Ecto neural progenitor cell (in vitro differentiated cells): ENCODE results near the gene C13orf46.
"Not testable (repeated sequence)": the region's sequence is repeated elsewhere in the genome, so short reads cannot be mapped to it uniquely, and the experiment has no call there.

Experiments
- DNase-seq: peaks from one replicate; pipeline ENCODE4 v3.0.0-alpha.2; 2018; ENCODE audit warnings: low spot score

The C13orf46 gene

DNA sequence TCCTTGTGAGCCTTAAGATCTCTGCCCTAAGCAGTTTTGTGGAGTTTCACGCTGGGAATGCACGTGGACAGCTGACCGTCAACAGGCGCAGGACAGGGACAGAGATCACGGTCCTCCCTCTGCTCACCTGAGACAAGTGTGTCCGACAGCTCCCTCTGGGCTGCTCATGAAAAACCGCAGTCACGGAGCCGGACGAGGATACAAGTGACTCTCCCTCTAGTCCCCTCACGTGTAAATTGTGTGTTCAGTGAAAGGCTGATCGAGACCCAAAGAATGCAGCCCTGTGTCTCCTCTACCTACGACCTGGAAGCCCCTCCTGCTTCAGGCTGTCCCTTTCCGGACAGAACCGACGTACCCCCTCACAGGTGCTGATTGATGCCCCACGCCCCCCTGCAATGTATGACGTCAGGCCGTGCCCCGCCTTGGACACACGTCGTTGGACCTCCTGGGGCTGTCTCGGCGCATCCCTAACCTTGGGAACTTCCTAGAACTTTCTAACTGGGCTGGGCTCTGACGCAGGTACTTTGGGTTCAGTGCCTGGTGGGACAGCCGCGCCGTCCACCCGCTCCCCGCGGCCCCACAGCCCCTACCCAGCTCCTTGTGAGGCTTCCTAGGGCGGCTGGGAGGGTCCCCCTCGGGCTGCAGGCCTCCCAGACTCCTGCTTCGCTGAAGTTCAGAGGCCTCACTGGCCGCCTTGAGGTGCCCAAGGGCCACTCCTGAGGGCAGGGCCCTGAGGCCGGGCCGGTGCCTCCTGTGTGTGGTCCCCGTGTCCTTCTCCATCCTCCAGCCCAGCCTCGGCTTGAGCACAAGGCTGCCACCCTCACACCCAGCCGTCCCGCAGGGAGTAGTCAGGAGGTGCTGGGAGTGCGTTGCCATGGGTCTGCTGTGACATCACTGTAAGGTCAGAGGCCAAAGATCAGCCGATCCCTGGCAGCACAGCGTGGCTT, at the start of gene C13orf46:
TSS of gene C13orf46 (minus strand) at position 859 of the 947 bp plus-strand sequence. CDS start at position 780, 79 bp downstream.
- no peak for DNase-seq

- DNase-seq: no peak
Observed at GRCh38 chr13:114022876-114023275, 49.0 kb upstream of the C13orf46 start.

GRCh38 chr13:114022309-114022669, 48.4 kb upstream of the C13orf46 start:
- DNase-seq: no peak

DNA sequence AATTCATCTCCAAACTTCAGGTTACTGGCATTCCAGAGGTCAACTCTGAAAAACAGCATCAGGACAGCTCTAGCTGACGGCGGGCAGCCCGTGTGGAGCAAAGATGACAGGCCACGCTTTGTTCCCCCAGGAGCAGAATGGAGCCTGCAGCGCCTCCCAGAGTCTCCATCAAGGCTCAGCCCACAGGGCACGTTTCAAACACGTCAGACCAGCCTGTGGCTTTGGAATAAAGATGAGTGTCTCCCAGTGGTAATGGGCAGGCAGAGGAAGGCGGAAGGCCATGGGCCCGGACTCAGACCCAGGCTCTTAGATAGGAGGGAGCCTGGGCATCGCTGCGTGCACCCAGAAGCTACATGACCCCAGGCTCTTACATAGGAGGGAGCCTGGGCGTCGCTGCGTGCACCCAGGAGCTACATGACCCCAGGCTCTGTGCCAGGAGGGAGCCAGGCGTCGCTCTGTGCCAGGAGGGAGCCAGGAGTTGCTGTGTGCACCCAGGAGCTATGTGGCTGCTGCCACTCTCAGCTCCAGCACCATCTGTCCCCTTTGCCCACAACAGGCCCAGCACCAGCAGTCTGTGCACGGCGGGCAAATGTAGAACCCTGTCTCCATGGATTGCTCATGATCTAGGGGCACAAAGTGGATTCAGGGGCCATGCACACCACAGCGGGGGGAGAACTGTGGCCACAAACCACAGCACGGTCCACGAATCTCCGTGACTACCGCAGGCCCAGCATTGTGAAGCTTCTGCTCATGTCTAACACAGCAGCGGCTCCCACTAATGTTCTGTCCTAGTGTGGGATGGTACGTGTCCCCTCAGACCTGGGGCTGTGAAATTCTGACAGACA, 47.8 kb upstream of the C13orf46 start:
- DNase-seq: no peak

- DNase-seq: no peak
Observed at GRCh38 chr13:114020750-114021463, 47.0 kb upstream of the C13orf46 start.

- DNase-seq: not testable (repeated sequence)
Observed at GRCh38 chr13:114020134-114020533, 46.3 kb upstream of the C13orf46 start.

DNA sequence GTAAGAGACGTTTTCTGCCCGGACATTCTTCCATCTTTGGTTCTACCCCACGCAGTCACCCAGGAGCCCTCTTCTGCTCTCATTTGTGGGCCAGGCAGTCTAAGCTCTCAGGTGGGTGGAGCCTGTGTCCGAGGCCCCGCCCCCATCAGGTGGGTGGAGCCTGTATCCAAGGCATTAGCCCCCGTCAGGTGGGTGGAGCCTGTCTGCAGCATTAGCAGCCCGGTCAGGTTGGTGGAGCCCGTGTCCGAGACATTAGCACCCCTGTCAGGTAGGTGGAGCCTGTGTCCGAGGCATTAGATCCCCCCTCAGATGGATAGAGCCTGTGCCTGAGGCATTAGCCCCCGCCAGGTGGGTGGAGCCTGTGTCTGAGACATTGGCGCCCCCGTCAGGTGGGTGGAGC, 45.5 kb upstream of the C13orf46 start:
- DNase-seq: no peak

DNA sequence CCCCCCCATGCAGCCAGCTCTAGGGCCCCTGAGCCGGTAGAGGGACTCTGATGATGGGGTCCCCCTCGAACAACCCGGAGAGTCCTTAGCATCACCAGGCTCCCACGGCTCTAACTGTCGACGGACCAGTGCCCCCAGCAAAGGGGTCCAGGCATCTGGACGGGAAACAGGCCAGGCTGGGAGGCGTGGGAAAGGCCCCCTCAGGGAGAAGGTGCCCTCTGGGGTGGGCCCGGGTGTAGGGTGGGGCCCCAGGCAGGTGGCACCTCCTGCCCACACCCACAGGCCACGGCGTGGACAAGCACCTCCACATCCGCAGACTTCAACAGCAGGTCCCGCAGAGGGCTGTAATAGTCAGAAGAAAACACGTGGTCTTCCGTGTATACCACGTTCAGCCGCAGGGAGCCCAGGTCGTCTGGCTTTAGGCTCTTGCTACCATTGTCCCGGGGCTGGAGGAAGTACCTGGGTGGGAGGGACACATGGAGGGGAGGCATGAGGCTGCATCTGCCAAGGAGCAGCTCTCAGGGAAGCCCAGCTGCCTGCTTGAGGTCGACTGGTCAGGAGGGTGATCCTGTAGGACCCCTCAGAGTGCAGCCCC, 44.7 kb upstream of the C13orf46 start:
- DNase-seq: no peak

DNA sequence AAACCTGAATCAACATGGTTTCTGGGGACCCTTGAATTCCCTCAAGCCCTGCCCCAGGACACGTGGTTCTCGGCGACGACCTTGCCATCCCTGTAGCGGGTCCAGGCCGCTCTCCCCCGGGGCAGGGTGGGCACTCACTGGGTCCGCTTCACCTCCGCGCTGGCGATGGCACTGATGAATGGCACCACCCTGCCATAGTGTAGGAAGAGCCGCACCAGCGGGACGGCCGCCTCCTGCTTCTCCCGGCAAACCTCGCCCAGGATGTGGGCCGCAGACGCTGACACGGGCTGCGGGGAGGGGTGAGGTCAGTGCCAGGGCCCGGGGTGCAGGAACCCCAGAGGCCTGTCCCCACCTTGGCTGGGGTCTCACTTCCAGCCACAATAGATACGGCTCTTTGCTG, 44.1 kb upstream of the C13orf46 start:
- DNase-seq: no peak

DNA sequence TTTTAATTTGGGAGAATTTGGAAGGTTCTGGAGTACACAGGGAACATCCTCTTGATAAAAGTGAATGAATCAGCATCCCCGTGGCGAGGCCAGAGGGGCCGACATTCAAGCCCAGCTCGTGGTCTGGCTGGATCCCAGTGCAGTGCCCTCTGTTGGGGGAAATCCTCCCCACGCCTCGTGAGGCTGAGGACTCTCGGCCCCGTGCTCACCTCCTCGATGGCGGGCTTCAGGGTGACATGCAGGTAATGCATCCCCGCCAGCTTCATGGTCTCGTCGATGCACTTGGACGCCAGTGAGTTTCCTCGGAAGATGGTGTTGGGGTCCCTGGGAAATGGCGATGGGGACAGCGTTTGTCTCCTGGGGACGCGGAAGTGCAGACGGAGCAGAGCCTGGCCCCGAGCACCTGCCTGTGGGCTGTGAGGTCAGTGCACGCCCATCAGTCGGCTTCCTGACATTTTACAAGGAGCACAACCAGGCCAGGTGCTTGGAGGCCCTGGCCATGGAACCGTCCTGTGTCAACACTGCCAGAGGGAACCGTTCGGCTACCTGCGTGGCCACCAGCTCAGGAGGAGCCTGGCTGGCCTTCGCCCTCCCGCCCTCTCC, 43.3 kb upstream of the C13orf46 start:
- DNase-seq: no peak

- no peak for DNase-seq
Observed at GRCh38 chr13:114016321-114017027, 42.6 kb upstream of the C13orf46 start.

- DNase-seq: no peak
Observed at GRCh38 chr13:114015969-114016295, 42.1 kb upstream of the C13orf46 start.

DNA sequence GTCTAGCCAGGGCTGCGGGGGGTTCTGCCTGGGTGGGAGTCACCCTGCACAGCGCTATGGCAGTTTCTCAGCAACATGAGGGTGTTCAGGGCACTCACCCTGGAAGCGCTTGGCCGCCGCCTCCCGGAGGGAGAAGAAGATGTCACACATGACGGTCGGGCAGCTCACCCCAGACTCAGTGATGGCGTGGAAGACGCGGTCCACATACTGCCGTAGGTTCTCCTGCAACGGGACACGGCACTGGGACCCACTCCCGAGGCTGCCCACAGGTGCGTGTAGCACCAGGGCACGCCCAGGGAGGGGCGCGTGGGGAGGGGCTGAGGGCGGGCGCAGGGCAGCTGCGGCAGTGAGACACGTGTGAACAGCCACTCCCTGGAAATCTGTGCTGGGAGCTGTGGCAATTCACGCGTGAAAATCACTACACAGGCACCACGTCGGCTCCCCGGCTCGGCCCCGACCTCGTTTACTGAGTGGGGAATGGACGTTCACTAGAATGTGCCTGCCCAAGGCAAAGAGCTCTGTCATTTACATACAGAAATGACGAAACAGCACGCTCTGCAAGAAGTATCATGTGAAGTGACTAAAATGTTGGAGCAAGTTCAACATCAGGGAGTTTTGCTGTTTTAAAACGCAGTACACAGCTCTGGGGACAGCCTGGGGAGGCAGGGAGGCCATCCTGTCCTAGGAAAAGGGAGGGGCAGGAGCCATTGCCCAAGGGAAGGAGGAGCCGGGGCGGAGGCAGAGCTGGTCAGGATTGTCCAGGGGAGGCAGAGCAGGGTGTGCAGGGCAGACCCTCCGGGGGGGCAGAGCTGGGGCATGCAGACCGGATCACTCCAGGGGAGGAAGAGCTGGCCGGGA, 41.5 kb upstream of the C13orf46 start:
- DNase-seq: no peak

- DNase-seq: no peak
Observed at GRCh38 chr13:114013952-114014629, 40.2 kb upstream of the C13orf46 start.

DNA sequence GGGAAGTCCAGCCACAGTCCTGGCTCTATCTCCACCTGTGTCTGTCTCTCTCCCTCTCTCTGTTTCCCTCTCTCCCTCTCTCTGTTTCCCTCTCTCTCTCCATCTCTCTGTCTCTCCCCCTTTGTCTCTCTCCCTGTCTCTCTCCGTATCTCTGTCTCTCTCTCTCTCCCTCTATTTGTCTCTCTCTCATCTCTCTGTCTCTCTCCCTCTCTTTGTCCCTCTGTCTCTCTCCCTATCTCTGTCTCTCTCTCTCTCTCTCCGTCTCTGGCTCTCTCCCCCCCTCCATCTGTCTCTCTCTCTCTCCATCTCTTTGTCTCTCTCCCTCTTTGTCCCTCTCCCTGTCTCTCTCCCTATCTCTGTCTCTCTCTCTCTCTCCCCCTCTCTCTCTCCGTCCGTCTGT, 39.5 kb upstream of the C13orf46 start:
- DNase-seq: no peak

DNA sequence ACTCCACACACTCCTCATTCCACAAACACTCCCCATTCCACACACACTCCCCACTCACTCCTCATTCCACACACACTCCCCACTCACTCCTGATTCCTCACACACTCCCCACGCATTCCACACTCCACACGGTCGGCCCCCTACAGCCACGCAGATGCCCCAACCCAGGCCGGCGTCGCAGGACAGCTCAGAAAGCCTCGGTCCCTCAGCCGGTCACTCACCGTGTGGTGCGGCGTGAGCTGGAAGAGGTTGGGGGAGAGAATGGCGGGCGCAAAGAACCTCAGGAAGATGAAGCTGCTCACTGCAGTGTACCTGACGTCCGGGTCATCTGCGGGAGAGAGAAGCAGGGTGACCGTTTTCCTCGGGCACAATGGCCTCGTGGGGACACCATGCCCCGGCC, 39.0 kb upstream of the C13orf46 start:
- no peak for DNase-seq

DNA sequence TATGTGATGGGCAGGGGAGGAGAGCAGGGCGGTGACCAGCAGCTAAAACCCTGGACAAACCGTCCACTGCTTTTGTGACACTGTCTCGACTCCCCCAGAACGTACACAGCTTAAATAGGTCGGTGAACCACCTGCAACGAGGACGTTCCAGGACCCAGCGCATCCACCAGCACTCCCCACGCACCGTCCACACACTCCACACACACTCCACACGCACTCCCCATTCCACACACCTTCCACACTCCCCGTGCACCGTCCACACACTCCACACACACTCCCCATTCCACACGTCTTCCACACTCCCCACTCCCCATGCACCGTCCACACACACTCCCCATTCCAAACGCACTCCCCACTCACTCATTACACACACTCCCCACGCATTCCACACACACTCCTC, 38.3 kb upstream of the C13orf46 start:
- no peak for DNase-seq

DNA sequence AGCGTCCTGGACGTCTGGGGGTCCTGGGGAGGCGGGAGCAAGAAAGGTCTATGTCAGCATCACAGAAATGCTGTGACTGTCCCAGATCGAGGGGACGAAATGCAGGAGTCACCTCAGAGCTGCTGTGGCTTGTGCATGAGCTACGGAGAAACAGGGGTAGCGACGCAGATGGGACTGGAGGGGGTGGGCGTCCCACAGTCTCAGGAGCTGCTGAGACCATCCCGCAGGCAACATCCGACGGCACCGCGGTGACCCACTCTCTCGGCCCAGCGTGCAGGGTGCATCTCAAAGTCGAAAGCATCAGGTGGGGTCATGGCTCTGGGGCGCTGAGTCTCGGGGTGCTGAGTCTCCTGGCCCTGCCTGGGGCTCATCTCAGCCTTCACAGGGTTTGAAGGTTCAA, 37.4 kb upstream of the C13orf46 start:
- DNase-seq: no peak

- DNase-seq: no peak
Observed at GRCh38 chr13:114010401-114011101, 36.7 kb upstream of the C13orf46 start.
